ENCODE results near the gene SH3GL3. TPM values are rescaled to one million over a fixed set of nuclear protein-coding genes. Genes with fewer than 3 reads are reported as not detected.

The SH3GL3 gene
- polyA plus RNA-seq, 2 of the 4 experiments (the other 2 are of a cell fraction): 0.19 to 0.21 TPM

DNA sequence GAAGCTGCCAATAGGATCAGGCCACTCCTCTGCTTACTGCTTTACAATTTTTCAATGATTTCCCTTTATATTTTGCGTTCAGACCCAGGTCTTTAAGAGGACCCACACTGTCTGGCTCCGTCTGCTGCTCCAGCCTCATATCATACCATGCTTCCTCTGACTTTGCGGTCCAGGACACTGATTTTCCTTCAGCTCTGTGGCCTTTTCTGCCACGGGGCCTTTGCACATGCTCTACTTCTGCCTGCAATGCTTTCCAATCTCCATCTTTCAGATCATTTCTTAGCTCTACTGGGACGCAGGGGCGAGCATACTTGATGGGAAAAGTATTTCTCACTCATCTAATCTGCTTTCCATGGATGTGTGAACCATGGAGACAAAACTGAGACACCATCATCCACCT is 23.0 kb upstream of the SH3GL3 start (continued):
- TF ChIP-seq, protein P1, sequence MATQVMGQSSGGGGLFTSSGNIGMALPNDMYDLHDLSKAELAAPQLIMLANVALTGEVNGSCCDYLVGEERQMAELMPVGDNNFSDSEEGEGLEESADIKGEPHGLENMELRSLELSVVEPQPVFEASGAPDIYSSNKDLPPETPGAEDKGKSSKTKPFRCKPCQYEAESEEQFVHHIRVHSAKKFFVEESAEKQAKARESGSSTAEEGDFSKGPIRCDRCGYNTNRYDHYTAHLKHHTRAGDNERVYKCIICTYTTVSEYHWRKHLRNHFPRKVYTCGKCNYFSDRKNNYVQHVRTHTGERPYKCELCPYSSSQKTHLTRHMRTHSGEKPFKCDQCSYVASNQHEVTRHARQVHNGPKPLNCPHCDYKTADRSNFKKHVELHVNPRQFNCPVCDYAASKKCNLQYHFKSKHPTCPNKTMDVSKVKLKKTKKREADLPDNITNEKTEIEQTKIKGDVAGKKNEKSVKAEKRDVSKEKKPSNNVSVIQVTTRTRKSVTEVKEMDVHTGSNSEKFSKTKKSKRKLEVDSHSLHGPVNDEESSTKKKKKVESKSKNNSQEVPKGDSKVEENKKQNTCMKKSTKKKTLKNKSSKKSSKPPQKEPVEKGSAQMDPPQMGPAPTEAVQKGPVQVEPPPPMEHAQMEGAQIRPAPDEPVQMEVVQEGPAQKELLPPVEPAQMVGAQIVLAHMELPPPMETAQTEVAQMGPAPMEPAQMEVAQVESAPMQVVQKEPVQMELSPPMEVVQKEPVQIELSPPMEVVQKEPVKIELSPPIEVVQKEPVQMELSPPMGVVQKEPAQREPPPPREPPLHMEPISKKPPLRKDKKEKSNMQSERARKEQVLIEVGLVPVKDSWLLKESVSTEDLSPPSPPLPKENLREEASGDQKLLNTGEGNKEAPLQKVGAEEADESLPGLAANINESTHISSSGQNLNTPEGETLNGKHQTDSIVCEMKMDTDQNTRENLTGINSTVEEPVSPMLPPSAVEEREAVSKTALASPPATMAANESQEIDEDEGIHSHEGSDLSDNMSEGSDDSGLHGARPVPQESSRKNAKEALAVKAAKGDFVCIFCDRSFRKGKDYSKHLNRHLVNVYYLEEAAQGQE (IDR thresholded peaks at IDR 0.05): no peak
- TF ChIP-seq FOSL2 (IDR thresholded peaks at IDR 0.05): no peak
- TF ChIP-seq FOSL2 (CRISPR knock-in tag; IDR thresholded peaks at IDR 0.05): no peak
- TF ChIP-seq HOXA7 (CRISPR knock-in tag; IDR thresholded peaks at IDR 0.05): no peak
- no peak for TF ChIP-seq HEYL (CRISPR knock-in tag; IDR thresholded peaks at IDR 0.05)

- no peaks in the 10 kb centered on the region for H3K9me3 ChIP-seq
- 67% methylated on average over 3 of the region's 3 CpGs for WGBS (ENCODE audit: missing lambda C conversion rate)
- ChIA-PET CTCF (interaction anchor here (0.6 to 13.0 kb wide), 5 partner anchors 14 to 181 kb away, joined by 3 to 395 read pairs (median 3); partner anchors contain the start of gene SH3GL3), POLR2A (no interaction called here)
- H3K4me2 ChIP-seq: no peak overlapping the region
- TF ChIP-seq HOXB13 (CRISPR knock-in tag; IDR thresholded peaks at IDR 0.05; ENCODE audit: low read depth) (no peak), CEBPB (IDR thresholded peaks at IDR 0.05) (no peak), ZSCAN20 (CRISPR knock-in tag; IDR thresholded peaks at IDR 0.05) (no peak), RAD21 (conservative IDR thresholded peaks at IDR 0.05 in 1 of 2, IDR thresholded peaks at IDR 0.05 in 1 of 2) (no peak), MAFK (IDR thresholded peaks at IDR 0.05; ENCODE audit: partially characterized antibody) (no peak), SREBF2 (IDR thresholded peaks at IDR 0.05) (no peak), KDM5A (IDR thresholded peaks at IDR 0.05) (no peak), JUNB (IDR thresholded peaks at IDR 0.05) (no peak), EHMT2 (IDR thresholded peaks at IDR 0.05; ENCODE audit: low read depth) (no peak), KDM1A (IDR thresholded peaks at IDR 0.05; ENCODE audit: low read depth) (no peak), ZC3H11A (IDR thresholded peaks at IDR 0.05) (no peak), POLR2AphosphoS2 (conservative IDR thresholded peaks at IDR 0.05; ENCODE audit: low read length) (no peak), RFX5 (IDR thresholded peaks at IDR 0.05) (no peak), HDAC2 (IDR thresholded peaks at IDR 0.05) (no peak), CHD4 (IDR thresholded peaks at IDR 0.05; ENCODE audit: borderline replicate concordance) (no peak), TP53 (CRISPR knock-in tag; IDR thresholded peaks at IDR 0.05) (no peak), HOXA7 (CRISPR knock-in tag; IDR thresholded peaks at IDR 0.05) (no peak)
- TF ChIP-seq, protein P2, sequence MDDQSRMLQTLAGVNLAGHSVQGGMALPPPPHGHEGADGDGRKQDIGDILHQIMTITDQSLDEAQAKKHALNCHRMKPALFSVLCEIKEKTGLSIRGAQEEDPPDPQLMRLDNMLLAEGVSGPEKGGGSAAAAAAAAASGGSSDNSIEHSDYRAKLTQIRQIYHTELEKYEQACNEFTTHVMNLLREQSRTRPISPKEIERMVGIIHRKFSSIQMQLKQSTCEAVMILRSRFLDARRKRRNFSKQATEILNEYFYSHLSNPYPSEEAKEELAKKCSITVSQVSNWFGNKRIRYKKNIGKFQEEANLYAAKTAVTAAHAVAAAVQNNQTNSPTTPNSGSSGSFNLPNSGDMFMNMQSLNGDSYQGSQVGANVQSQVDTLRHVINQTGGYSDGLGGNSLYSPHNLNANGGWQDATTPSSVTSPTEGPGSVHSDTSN (IDR thresholded peaks at IDR 0.05): no peak
- TF ChIP-seq, protein P1 (IDR thresholded peaks at IDR 0.05): no peak
- TF ChIP-seq, protein P3, sequence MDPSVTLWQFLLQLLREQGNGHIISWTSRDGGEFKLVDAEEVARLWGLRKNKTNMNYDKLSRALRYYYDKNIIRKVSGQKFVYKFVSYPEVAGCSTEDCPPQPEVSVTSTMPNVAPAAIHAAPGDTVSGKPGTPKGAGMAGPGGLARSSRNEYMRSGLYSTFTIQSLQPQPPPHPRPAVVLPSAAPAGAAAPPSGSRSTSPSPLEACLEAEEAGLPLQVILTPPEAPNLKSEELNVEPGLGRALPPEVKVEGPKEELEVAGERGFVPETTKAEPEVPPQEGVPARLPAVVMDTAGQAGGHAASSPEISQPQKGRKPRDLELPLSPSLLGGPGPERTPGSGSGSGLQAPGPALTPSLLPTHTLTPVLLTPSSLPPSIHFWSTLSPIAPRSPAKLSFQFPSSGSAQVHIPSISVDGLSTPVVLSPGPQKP (IDR thresholded peaks at IDR 0.05; ENCODE audit: low read depth, low read length): no peak
- no peaks in the 10 kb centered on the region for H3K4me1 ChIP-seq
- H3K4me3 ChIP-seq: no peak overlapping the region
- H3K27ac ChIP-seq: no peak overlapping the region
- no peak for ATAC-seq
- FAIRE-seq: no peak
- DNase-seq (ENCODE audit: low read depth in 1 of 2, low spot score in 1 of 2): no peak
These were observed 16.7 kb upstream of the SH3GL3 start for GRCh38 chr15:83430441-83430840.
